SJCRH30 (cell line): ENCODE data around the gene HECA. TPM values are rescaled to one million over a fixed set of nuclear protein-coding genes. Genes with fewer than 3 reads are reported as not detected.
"Not testable (repeated sequence)": the region's sequence is repeated elsewhere in the genome, so short reads cannot be mapped to it uniquely, and the experiment has no call there.

ENCODE experiments used
- DNase-seq, 2 experiments: peaks; one replicate each; pipeline ENCODE4 v3.0.0-alpha.2; 2015 to 2020
- H3K27ac ChIP-seq: fragments of 250-450 bp; sonication (Bioruptor Pico); 2 replicates; pipeline ENCODE4 v1.5.1; 2020; ENCODE audit warnings: mild to moderate bottlenecking, moderate library complexity
- H3K27me3 ChIP-seq: fragments of 250-450 bp; sonication (Bioruptor Pico); 2 replicates; pipeline ENCODE4 v1.5.1; 2020; ENCODE audit warnings: mild to moderate bottlenecking, moderate library complexity
- H3K36me3 ChIP-seq: fragments of 250-450 bp; sonication (Bioruptor Pico); 2 replicates; pipeline ENCODE4 v1.5.1; 2020; ENCODE audit warnings: mild to moderate bottlenecking, moderate library complexity
- H3K4me1 ChIP-seq: fragments of 250-450 bp; sonication (Bioruptor Pico); 2 replicates; pipeline ENCODE4 v1.5.1; 2020; ENCODE audit warnings: mild to moderate bottlenecking, moderate library complexity
- H3K4me3 ChIP-seq: fragments of 250-450 bp; sonication (Bioruptor Pico); 2 replicates; pipeline ENCODE4 v1.5.1; 2020; ENCODE audit warnings: mild to moderate bottlenecking, moderate library complexity
- H3K9me3 ChIP-seq: fragments of 250-450 bp; sonication (Bioruptor Pico); replicated peaks from 2 replicates; pipeline ENCODE4 v1.5.1; 2020; ENCODE audit warnings: mild to moderate bottlenecking, moderate library complexity
- total RNA-seq: library from RNA; depleted of rRNA; stranded (reverse); fragments of >200 nt; shearing (Covaris generic); gene quantifications from 2 replicates; pipeline ENCODE4 v1.2.3, GENCODE V29; 2014

HECA gene
- total RNA-seq, 1 experiment from 2014 or later: 24.2 TPM

DNA sequence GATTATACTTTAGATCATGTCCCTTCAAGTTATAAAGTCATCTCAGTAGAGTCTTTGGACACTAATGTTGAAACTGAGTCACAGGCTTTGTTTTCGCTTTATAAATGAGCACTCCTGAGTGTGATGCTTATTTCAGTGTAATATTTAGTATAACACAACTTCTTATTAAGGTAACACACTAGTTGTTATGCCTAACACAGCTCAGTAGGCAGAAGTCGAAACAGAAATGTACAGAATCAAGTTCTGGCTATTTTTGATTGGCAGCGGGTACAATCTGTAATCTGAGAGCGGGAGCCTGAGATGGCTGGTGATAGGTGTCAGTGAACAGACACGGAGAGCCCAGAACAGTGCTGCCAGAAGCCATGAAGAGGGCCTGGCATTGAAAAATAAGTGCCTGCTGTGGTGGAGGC, 11.4 kb downstream of the HECA start:
- H3K4me1 ChIP-seq: no peaks in the 10 kb centered on the region
- no peaks in the 10 kb centered on the region for H3K36me3 ChIP-seq
- H3K9me3 ChIP-seq: no peaks in the 10 kb centered on the region; the same call in 1 of the 2 replicates
- no peak for DNase-seq
- no peak overlapping the region for H3K4me3 ChIP-seq
- no peaks in the 10 kb centered on the region for H3K27me3 ChIP-seq
- no peak overlapping the region for H3K27ac ChIP-seq

DNA sequence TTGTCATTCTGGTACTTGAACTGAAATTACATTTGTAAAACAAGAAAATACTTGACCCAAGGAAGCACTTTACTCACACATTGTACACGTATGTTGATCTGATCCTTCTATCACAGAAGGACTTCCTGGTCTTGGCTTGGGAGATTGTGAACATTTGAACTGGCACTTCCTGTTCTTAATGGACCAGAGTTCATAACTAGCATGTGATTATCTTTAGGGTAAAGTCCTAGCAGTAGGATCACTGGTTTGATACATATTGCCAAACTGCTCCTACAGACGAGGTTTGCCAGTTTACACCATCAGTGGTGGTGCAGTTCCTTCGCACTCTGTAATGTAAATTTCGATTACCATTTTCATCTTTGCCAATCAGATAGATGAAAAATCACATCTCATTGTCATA, 12.7 kb downstream of the HECA start:
- 0 out of 2 replicates have a peak, but pooled peaks cover 2% of the 10 kb centered on the region for H3K4me1 ChIP-seq
- no peak for DNase-seq
- no peaks in the 10 kb centered on the region for H3K36me3 ChIP-seq
- H3K27ac ChIP-seq: no peak overlapping the region
- no peaks in the 10 kb centered on the region; the same call in 1 of the 2 replicates for H3K9me3 ChIP-seq
- no peaks in the 10 kb centered on the region for H3K27me3 ChIP-seq
- H3K4me3 ChIP-seq: no peak overlapping the region

- no peaks in the 10 kb centered on the region for H3K36me3 ChIP-seq
- no peak overlapping the region for H3K4me3 ChIP-seq
- H3K27me3 ChIP-seq: no peaks in the 10 kb centered on the region
- H3K4me1 ChIP-seq: 0 out of 2 replicates have a peak, but pooled peaks cover 2% of the 10 kb centered on the region
- no peaks in the 10 kb centered on the region; the same call in 1 of the 2 replicates for H3K9me3 ChIP-seq
- H3K27ac ChIP-seq: no peak overlapping the region
- no peak for DNase-seq
Measured at GRCh38 chr6:139148557-139149235, 13.8 kb downstream of the HECA start.

- Histone ChIP-seq H3K27me3 (no peaks in the 10 kb centered on the region), H3K36me3 (no peaks in the 10 kb centered on the region), H3K4me1 (0 out of 2 replicates have a peak, but pooled peaks cover 2% of the 10 kb centered on the region), H3K4me3 (no peak overlapping the region), H3K9me3 (no peaks in the 10 kb centered on the region; the same call in 1 of the 2 replicates), H3K27ac (no peak overlapping the region)
- no peak for DNase-seq
Measured at GRCh38 chr6:139149383-139149782, 14.5 kb downstream of the HECA start.

GRCh38 chr6:139150920-139151319, 16.0 kb downstream of the HECA start:
- no peak for DNase-seq
- Histone ChIP-seq H3K4me3 (no peak overlapping the region), H3K4me1 (0 out of 2 replicates have a peak, but pooled peaks cover 2% of the 10 kb centered on the region), H3K27me3 (no peaks in the 10 kb centered on the region), H3K9me3 (no peaks in the 10 kb centered on the region; the same call in 1 of the 2 replicates), H3K36me3 (no peaks in the 10 kb centered on the region), H3K27ac (no peak overlapping the region)

DNA sequence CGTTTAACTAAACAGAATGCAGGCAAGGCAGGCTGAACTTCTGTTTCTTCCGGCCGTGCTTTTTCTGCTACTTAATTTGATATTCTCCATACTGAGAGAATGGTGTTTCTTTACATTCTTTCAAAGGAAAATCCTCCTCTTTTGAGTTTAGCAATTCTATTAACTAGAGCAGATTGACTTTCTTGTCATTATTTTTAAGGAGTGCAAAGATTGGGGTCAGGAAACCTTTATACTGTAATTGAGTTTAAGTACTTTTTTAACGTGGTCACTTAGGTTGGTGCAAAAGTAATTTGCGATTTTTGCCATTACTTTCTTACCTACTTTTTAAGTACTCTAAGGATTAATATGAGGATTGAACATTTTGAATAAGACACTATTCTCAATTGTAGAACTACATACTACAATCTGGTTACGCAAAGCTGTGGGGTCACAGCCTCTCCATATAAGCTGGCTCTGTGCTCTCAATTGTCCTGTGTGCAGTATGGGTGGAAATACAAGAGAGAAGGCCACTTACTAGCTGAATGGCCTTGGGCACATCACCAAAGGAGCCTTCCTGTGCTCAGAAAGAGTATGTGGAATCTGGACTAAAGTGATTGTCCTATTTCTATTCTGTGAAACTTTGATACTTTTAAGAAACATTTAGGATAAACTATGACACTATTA, 16.7 kb downstream of the HECA start:
- no peak overlapping the region for H3K27ac ChIP-seq

GRCh38 chr6:139152088-139152891, 17.4 kb downstream of the HECA start:
- 0 out of 2 replicates have a peak, but pooled peaks cover 2% of the 10 kb centered on the region for H3K4me1 ChIP-seq
- no peak overlapping the region for H3K27ac ChIP-seq
- H3K4me3 ChIP-seq: no peak overlapping the region
- DNase-seq: peak in 1 of 2 experiments; percentile 28
- H3K36me3 ChIP-seq: no peaks in the 10 kb centered on the region
- no peaks in the 10 kb centered on the region; the same call in 1 of the 2 replicates for H3K9me3 ChIP-seq
- no peaks in the 10 kb centered on the region for H3K27me3 ChIP-seq

More for the DNA sequence above, 16.7 kb downstream of the HECA start:
- Histone ChIP-seq H3K4me1 (0 out of 2 replicates have a peak, but pooled peaks cover 2% of the 10 kb centered on the region), H3K9me3 (no peaks in the 10 kb centered on the region; the same call in 1 of the 2 replicates), H3K27me3 (no peaks in the 10 kb centered on the region), H3K36me3 (no peaks in the 10 kb centered on the region), H3K4me3 (no peak overlapping the region)
- no peak for DNase-seq

GRCh38 chr6:139152892-139153271, 18.0 kb downstream of the HECA start:
- no peak overlapping the region for H3K27ac ChIP-seq
- H3K4me3 ChIP-seq: no peak overlapping the region
- 0 out of 2 replicates have a peak, but pooled peaks cover 2% of the 10 kb centered on the region for H3K4me1 ChIP-seq
- no peak for DNase-seq
- no peaks in the 10 kb centered on the region; the same call in 1 of the 2 replicates for H3K9me3 ChIP-seq
- H3K27me3 ChIP-seq: no peaks in the 10 kb centered on the region
- H3K36me3 ChIP-seq: no peaks in the 10 kb centered on the region

DNA sequence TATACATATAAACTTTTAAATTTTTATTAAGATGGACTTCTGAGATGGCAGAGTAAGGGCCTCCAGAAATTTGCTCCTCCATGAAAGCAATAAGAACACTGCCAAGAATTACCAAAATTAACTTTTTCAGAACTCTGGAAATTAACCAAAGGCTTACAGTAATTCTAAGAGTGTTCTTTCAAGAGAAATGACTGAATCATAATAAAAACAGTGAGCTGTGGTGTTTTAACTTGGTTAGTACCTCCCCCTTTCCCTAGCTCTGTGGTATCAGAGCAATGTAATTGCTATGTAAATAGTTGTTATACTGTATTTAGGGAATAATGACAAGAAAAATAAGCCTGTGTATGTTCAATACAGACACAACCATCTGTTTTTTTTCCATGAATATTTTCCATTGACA, 19.0 kb downstream of the HECA start:
- no peak for DNase-seq
- Histone ChIP-seq H3K36me3 (no peaks in the 10 kb centered on the region), H3K27me3 (no peaks in the 10 kb centered on the region), H3K9me3 (no peaks in the 10 kb centered on the region; the same call in 1 of the 2 replicates), H3K27ac (no peak overlapping the region), H3K4me3 (no peak overlapping the region), H3K4me1 (0 out of 2 replicates have a peak, but pooled peaks cover 2% of the 10 kb centered on the region)

GRCh38 chr6:139154881-139155547, 20.1 kb downstream of the HECA start:
- H3K4me3 ChIP-seq: no peak overlapping the region
- H3K9me3 ChIP-seq: no peaks in the 10 kb centered on the region; the same call in 1 of the 2 replicates
- H3K4me1 ChIP-seq: 0 out of 2 replicates have a peak, but pooled peaks cover 2% of the 10 kb centered on the region
- H3K36me3 ChIP-seq: no peaks in the 10 kb centered on the region
- no peak for DNase-seq
- no peaks in the 10 kb centered on the region for H3K27me3 ChIP-seq
- H3K27ac ChIP-seq: no peak overlapping the region

- H3K27me3 ChIP-seq: no peaks in the 10 kb centered on the region
- no peak overlapping the region for H3K4me3 ChIP-seq
- DNase-seq: no peak
- no peaks in the 10 kb centered on the region for H3K9me3 ChIP-seq
- H3K36me3 ChIP-seq: no peaks in the 10 kb centered on the region
- H3K4me1 ChIP-seq: peaks cover 5% of the 10 kb centered on the region; the same call in 1 of the 2 replicates
- H3K27ac ChIP-seq: no peak overlapping the region
Measured at GRCh38 chr6:139156102-139156501, 21.2 kb downstream of the HECA start.

GRCh38 chr6:139156551-139156950, 21.7 kb downstream of the HECA start:
- no peak for DNase-seq
- Histone ChIP-seq H3K36me3 (no peaks in the 10 kb centered on the region), H3K27me3 (no peaks in the 10 kb centered on the region), H3K4me3 (no peak overlapping the region), H3K4me1 (peaks cover 10% of the 10 kb centered on the region; the same call in 1 of the 2 replicates), H3K9me3 (no peaks in the 10 kb centered on the region), H3K27ac (no peak overlapping the region)

DNA sequence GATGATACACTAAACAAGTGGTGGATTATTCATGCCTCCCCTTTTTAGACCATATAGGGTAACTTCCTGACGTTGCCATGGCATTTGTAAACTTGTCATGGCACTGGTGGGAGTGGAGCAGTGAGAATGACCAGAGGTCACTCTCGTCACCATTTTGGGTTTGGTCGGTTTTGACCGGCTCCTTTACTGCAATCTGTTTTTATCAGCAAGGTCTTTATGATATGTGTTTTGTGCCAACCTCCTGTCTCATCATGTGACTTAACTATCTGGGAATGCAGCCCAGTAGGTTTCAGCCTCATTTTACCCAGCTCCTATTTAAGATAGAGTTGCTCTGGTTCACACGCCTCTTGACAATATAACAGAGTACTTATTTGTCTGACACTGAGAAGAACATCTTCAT, 22.2 kb downstream of the HECA start:
- not testable (repeated sequence) for DNase-seq, H3K9me3 ChIP-seq, H3K36me3 ChIP-seq, H3K4me3 ChIP-seq, H3K27me3 ChIP-seq, H3K27ac ChIP-seq
- H3K4me1 ChIP-seq: peaks cover 11% of the 10 kb centered on the region; the same call in 1 of the 2 replicates

DNA sequence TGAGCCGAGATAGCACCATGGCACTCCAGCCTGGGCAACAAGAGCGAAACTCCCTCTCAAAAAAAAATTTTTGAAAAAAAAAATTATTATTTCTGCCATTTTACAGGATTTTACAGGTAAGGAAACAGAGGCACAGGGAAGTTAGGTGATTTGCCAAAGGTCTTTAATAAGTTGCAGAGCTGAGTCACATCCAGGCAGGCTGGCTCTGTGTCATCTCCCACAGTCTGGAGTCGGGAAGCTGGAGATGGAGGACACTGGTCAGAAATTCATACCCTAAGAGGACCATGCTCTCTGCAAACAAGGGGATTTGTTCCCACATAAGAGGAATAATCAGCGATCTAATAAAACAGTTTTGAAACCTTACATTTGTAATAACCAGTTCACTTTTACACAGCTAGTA, 24.1 kb downstream of the HECA start:
- no peaks in the 10 kb centered on the region for H3K9me3 ChIP-seq
- DNase-seq: no peak
- no peak overlapping the region for H3K27ac ChIP-seq
- H3K4me3 ChIP-seq: no peak overlapping the region
- H3K4me1 ChIP-seq: peaks cover 9% of the 10 kb centered on the region; the same call in 1 of the 2 replicates
- no peaks in the 10 kb centered on the region for H3K27me3 ChIP-seq
- H3K36me3 ChIP-seq: no peaks in the 10 kb centered on the region
